DND-41 (cell line): ENCODE results near the gene GNLY.

ENCODE experiments used
- ATAC-seq: fragments of 200-7000 bp; cut with Tn5 transposase; 3 replicates; pipeline ENCODE4 v1.9.1; 2021; ENCODE audit warnings: low read depth; ENCODE audit not compliant: insufficient read depth
- DNase-seq: peaks from one replicate; pipeline ENCODE4 v3.0.0-alpha.2; 2020
- H2AFZ ChIP-seq: 2 replicates; pipeline ENCODE4 v1.6.0; 2012; ENCODE audit warnings: low read depth, low read length
- H3K27ac ChIP-seq: 2 replicates; pipeline ENCODE4 v1.5.1; 2012; ENCODE audit warnings: low read length, inconsistent platforms
- H3K27me3 ChIP-seq: fragments of 200-600 bp; sonication (generic); 2 replicates; pipeline ENCODE4 v1.6.0; 2012; ENCODE audit warnings: low read length, mild to moderate bottlenecking, inconsistent platforms; ENCODE audit not compliant: insufficient read depth, poor library complexity
- H3K36me3 ChIP-seq: 2 replicates; pipeline ENCODE4 v1.5.1; 2012; ENCODE audit warnings: low read length, inconsistent platforms; ENCODE audit not compliant: insufficient read depth
- H3K4me1 ChIP-seq: 2 replicates; pipeline ENCODE4 v1.5.1; 2012; ENCODE audit warnings: mild to moderate bottlenecking, low read length; ENCODE audit not compliant: insufficient read depth
- H3K4me2 ChIP-seq: 2 replicates; pipeline ENCODE4 v1.6.0; 2012; ENCODE audit warnings: mild to moderate bottlenecking, moderate library complexity, low read length, inconsistent platforms; ENCODE audit not compliant: insufficient read depth
- H3K4me3 ChIP-seq, 2 experiments: fragments of 200-600 bp in 1 of 2; shearing (Covaris generic) in 1 of 2; 2 replicates each; pipeline ENCODE4 v1.5.1; 2012 to 2016; ENCODE audit warnings: inconsistent platforms in 2 of 2, low read length in 2 of 2, mild to moderate bottlenecking in 2 of 2, low read depth in 1 of 2, moderate library complexity in 1 of 2
- H3K79me2 ChIP-seq: 2 replicates; pipeline ENCODE4 v1.6.0; 2012; ENCODE audit warnings: low read length, inconsistent platforms; ENCODE audit not compliant: insufficient read depth
- H3K9ac ChIP-seq: 2 replicates; pipeline ENCODE4 v1.6.0; 2012; ENCODE audit warnings: low read depth, mild to moderate bottlenecking, inconsistent platforms, low read length, moderate library complexity
- H3K9me3 ChIP-seq: 2 replicates; pipeline ENCODE4 v1.5.1; 2012; ENCODE audit warnings: low read length, moderate library complexity, mild to moderate bottlenecking, inconsistent platforms; ENCODE audit not compliant: insufficient read depth, severe bottlenecking
- H4K20me1 ChIP-seq: 2 replicates; pipeline ENCODE4 v1.6.0; 2012; ENCODE audit warnings: low read length; ENCODE audit not compliant: insufficient read depth
- EZH2 ChIP-seq: IDR thresholded peaks from 3 replicates; pipeline ENCODE4 v1.6.1; 2012; ENCODE audit warnings: borderline replicate concordance, low read depth, mild to moderate bottlenecking, moderate library complexity, low read length, inconsistent platforms; ENCODE audit not compliant: severe bottlenecking
- TF ChIP-seq, protein P1 (sequence below): IDR thresholded peaks from 2 replicates; pipeline ENCODE4 v1.5.1; 2012; ENCODE audit warnings: borderline replicate concordance, low read length, moderate library complexity, mild to moderate bottlenecking; ENCODE audit not compliant: poor library complexity, severe bottlenecking; ENCODE audit errors: extremely low read depth

Gene GNLY

DNA sequence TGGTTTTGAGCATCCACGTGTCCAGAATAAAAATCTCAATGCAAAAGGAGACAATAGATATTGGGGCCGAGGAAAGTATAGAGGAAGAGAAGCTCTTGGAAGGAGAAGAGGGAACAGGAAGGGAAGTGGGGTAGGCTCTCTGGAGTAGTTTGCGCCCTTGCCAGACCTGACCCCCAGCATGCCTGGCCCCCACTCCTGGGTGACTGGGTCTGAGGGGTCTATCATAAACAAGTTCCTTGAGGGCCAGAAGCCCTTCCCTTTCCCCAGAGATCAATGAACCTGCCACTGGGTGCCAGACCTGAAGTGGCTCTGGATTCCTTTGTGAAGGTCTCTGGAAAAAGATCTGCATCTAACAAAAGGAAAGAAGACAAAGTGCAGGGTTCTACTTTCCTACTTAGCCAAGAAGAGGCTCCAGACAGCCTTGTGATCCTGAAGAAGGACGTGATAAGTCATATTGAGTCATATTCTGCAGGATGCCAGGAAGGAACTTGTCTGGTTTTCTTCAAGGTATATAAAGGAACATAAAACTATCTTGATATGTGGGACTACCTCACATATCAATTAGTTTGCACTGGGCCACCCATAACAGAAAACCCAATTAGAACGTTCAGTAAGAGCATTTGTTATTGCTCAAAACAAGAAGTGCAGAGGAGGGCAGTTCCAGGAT lies 40.9 kb downstream of the GNLY start:
- Histone ChIP-seq H3K4me1 (no peaks in the 10 kb centered on the region), H3K27ac (no peak overlapping the region), H3K4me3 (no peak overlapping the region), H3K79me2 (no peaks in the 10 kb centered on the region), H3K9ac (no peak overlapping the region), H3K9me3 (no peaks in the 10 kb centered on the region), H3K27me3 (peaks cover 15% of the 10 kb centered on the region), H3K4me2 (no peak overlapping the region), H2AFZ (no peak overlapping the region), H4K20me1 (no peaks in the 10 kb centered on the region), H3K36me3 (no peaks in the 10 kb centered on the region)
- DNase-seq (no peak), ATAC-seq (no peak)
- TF ChIP-seq, protein P1, sequence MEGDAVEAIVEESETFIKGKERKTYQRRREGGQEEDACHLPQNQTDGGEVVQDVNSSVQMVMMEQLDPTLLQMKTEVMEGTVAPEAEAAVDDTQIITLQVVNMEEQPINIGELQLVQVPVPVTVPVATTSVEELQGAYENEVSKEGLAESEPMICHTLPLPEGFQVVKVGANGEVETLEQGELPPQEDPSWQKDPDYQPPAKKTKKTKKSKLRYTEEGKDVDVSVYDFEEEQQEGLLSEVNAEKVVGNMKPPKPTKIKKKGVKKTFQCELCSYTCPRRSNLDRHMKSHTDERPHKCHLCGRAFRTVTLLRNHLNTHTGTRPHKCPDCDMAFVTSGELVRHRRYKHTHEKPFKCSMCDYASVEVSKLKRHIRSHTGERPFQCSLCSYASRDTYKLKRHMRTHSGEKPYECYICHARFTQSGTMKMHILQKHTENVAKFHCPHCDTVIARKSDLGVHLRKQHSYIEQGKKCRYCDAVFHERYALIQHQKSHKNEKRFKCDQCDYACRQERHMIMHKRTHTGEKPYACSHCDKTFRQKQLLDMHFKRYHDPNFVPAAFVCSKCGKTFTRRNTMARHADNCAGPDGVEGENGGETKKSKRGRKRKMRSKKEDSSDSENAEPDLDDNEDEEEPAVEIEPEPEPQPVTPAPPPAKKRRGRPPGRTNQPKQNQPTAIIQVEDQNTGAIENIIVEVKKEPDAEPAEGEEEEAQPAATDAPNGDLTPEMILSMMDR: no peak
- no peak for TF ChIP-seq EZH2

DNA sequence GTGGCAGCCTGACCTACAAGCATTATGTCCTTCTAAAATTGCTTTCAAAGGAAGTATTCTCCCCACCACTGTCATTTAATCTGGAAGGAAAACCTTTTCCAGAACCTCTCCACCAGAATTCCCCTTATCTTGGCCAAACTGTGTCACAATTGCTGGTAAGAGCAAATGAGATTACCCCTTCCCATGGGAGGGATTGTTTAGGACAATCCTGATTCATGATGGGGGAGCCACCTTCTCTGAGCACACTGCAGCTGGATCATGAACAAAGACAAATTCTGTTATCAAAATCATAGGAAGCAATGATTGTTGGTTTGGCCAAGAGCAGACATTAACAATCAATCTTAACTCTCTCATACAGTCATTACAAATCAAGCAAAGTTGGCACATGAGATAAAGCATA lies 41.5 kb downstream of the GNLY start:
- Histone ChIP-seq H3K9me3 (no peaks in the 10 kb centered on the region), H3K27ac (no peak overlapping the region), H3K4me2 (no peak overlapping the region), H3K79me2 (no peaks in the 10 kb centered on the region), H3K9ac (no peak overlapping the region), H2AFZ (no peak overlapping the region), H3K4me3 (no peak overlapping the region), H4K20me1 (no peaks in the 10 kb centered on the region), H3K27me3 (peaks cover 15% of the 10 kb centered on the region), H3K36me3 (no peaks in the 10 kb centered on the region), H3K4me1 (no peaks in the 10 kb centered on the region)
- DNase-seq: no peak
- ATAC-seq: no peak
- TF ChIP-seq, protein P1: no peak
- no peak for TF ChIP-seq EZH2

DNA sequence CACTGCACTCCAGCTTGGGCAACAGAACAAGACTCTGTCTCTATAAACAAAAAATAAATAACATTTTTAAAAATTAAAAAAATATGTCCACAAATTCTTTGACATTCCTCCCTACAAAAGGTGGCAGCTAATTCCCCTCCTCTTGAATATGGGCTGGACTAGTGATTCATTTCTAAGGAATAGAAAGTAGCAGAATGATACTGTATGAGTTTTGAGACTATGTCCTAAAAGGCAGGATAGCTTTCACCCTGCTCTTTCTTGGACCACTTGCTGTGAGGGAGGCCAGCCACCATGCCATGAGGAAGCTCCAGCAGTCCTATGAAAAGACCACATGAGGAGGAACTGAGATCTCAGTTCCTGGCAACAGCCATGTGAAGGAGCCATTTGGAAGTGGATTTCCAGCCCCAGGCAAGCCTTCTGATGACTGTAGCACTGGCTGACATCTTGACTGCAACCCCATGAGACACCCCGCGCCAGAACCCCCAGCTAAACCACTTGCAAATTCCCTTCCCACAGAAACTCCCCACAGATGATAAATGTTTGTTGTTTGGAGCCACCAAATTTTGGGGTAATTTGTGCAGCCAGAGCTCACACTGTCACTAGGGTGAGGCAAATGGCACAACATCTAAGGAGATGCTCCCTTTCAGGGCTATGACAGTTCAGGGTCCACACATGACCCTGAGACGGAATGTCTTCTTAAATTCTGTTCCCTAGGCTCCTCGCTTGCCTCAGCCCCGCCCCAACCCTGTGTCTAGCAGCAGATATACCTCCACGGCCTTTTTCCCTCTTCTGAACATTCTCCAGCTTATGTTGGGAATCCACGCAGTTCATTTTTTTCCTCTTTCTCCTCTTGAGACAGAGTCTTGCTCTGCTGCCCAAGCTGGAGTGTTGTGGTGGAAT lies 42.5 kb downstream of the GNLY start:
- Histone ChIP-seq H3K4me2 (no peak overlapping the region), H2AFZ (no peak overlapping the region)

More for the DNA sequence above, 42.5 kb downstream of the GNLY start:
- Histone ChIP-seq H3K79me2 (no peaks in the 10 kb centered on the region), H3K9ac (no peak overlapping the region), H4K20me1 (no peaks in the 10 kb centered on the region), H3K36me3 (no peaks in the 10 kb centered on the region), H3K9me3 (no peaks in the 10 kb centered on the region), H3K27ac (no peak overlapping the region), H3K4me1 (no peaks in the 10 kb centered on the region), H3K4me3 (no peak overlapping the region), H3K27me3 (peaks cover 15% of the 10 kb centered on the region)
- DNase-seq (no peak), ATAC-seq (no peak)
- TF ChIP-seq, protein P1: no peak
- TF ChIP-seq EZH2: no peak
